Spinal cord (tissue), 10 donors: Measurements from ENCODE around the gene OTUD7B. TPM values are rescaled to one million over a fixed set of nuclear protein-coding genes. Genes with fewer than 3 reads are reported as not detected.

Source experiments
- DNase-seq, 6 donors: peaks; one replicate each; pipeline versions ENCODE4 v3.0.0 to v3.0.0-alpha.2; 2013 to 2015; ENCODE audit warnings: low spot score in 6 of 6, low read depth in 4 of 6
- H3K27ac ChIP-seq: one replicate; pipeline ENCODE4 v1.5.1; 2013; ENCODE audit warnings: low read depth, low read length, control low read depth
- H3K27me3 ChIP-seq: one replicate; pipeline ENCODE4 v1.6.1; 2013; ENCODE audit warnings: low read length; ENCODE audit not compliant: control insufficient read depth, insufficient read depth
- H3K36me3 ChIP-seq: one replicate; pipeline ENCODE4 v1.6.1; 2013; ENCODE audit warnings: low read length; ENCODE audit not compliant: control insufficient read depth, insufficient read depth
- H3K4me1 ChIP-seq: one replicate; pipeline ENCODE4 v1.6.1; 2013; ENCODE audit warnings: low read length; ENCODE audit not compliant: control insufficient read depth, insufficient read depth
- H3K4me3 ChIP-seq: one replicate; pipeline ENCODE4 v1.5.1; 2013; ENCODE audit warnings: low read depth, low read length, control low read depth
- H3K9me3 ChIP-seq: one replicate; pipeline ENCODE4 v1.6.1; 2013; ENCODE audit warnings: low read length; ENCODE audit not compliant: control insufficient read depth, insufficient read depth
- WGBS: methylation state at CpG from one replicate; pipeline ENCODE4 v1.1.5; 2013; ENCODE audit warnings: missing lambda C conversion rate; ENCODE audit not compliant: insufficient coverage; 5-methylcytosine and 5-hydroxymethylcytosine counted together
- polyA plus RNA-seq, 2 donors: library from polyadenylated mRNA; unstranded; fragments of 120-200 nt; gene quantifications; one replicate each; pipeline ENCODE4 v1.2.1, GENCODE V29; 2013; ENCODE audit not compliant: insufficient read length in 2 of 2
- total RNA-seq, 2 donors: library from RNA; depleted of rRNA in 1 of 2; stranded (reverse); fragments of 120-200 nt in 1 of 2; fragments of >200 nt in 1 of 2; gene quantifications; one replicate each; pipeline versions ENCODE4 v1.2.3 to v1.2.4, GENCODE V29; 2013 to 2014
- donor health status: healthy.

The OTUD7B gene
- total and polyA plus RNA-seq, 4 donors = 14.4 to 17.2 (median 14.8) TPM

- peaks cover 8% of the 10 kb centered on the region for H3K4me1 ChIP-seq
- H3K27ac ChIP-seq = peak overlapping the region; percentile 100
- H3K4me3 ChIP-seq = peak overlapping the region; percentile 95
- peak in 5 of 6 donors; percentile 72 to 94 (median 79) for DNase-seq
- H3K27me3 ChIP-seq = no peaks in the 10 kb centered on the region
- under 1% methylated on average over 28 of the region's 28 CpGs for WGBS
- no peaks in the 10 kb centered on the region for H3K9me3 ChIP-seq
- H3K36me3 ChIP-seq = no peaks in the 10 kb centered on the region
These were observed 122.1 kb downstream of the OTUD7B start for GRCh38 chr1:149888247-149888998.

Other genes with a start within 250 kb of the OTUD7B start
- gene FCGR1A, start 228.0 kb downstream of the OTUD7B start, total RNA-seq = 10 to 100 TPM; 13.8 to 18.2 TPM
- 10 to 100 TPM; 15.3 to 24.0 TPM for gene FCGR1A, start 228.0 kb downstream of the OTUD7B start, polyA plus RNA-seq
- gene BOLA1, start 111.2 kb downstream of the OTUD7B start, total RNA-seq = 10 to 100 TPM; 10.7 to 31.0 TPM
- 10 to 100 TPM; 24.6 to 25.2 TPM for gene BOLA1, start 111.2 kb downstream of the OTUD7B start, polyA plus RNA-seq
- gene SV2A, start 92.9 kb downstream of the OTUD7B start, total RNA-seq = 10 to 100 TPM; 31.3 to 90.7 TPM
- 100 to 1,000 TPM; 155 to 172 TPM for gene SV2A, start 92.9 kb downstream of the OTUD7B start, polyA plus RNA-seq
- gene SF3B4, start 82.9 kb downstream of the OTUD7B start, total RNA-seq = 10 to 100 TPM; 11.2 to 11.9 TPM
- gene SF3B4, start 82.9 kb downstream of the OTUD7B start, polyA plus RNA-seq = 10 to 100 TPM; 56.8 to 58.9 TPM
- 1 to 10 TPM; 6.3 to 7.9 TPM for gene MTMR11, start 73.8 kb downstream of the OTUD7B start, total RNA-seq
- 10 to 100 TPM; 19.2 to 20.8 TPM for gene MTMR11, start 73.8 kb downstream of the OTUD7B start, polyA plus RNA-seq
- 100 to 1,000 TPM in 1 of 2 donors, 10 to 100 TPM in 1; 67.4 to 102 TPM for gene VPS45, start 57.0 kb upstream of the OTUD7B start, total RNA-seq
- 10 to 100 TPM; 75.8 to 78.8 TPM for gene VPS45, start 57.0 kb upstream of the OTUD7B start, polyA plus RNA-seq
- 10 to 100 TPM; 38.4 to 47.0 TPM for gene PLEKHO1, start 139.2 kb upstream of the OTUD7B start, total RNA-seq
- 100 to 1,000 TPM in 1 of 2 donors, 10 to 100 TPM in 1; 93.8 to 102 TPM for gene PLEKHO1, start 139.2 kb upstream of the OTUD7B start, polyA plus RNA-seq
- 10 to 100 TPM; 29.4 to 42.8 TPM for gene ANP32E, start 225.4 kb upstream of the OTUD7B start, total RNA-seq
- 10 to 100 TPM; 47.5 to 67.8 TPM for gene ANP32E, start 225.4 kb upstream of the OTUD7B start, polyA plus RNA-seq
- gene CA14, start 247.0 kb upstream of the OTUD7B start, total RNA-seq = 10 to 100 TPM; 11.1 to 33.7 TPM
- 10 to 100 TPM; 41.5 to 55.1 TPM for gene CA14, start 247.0 kb upstream of the OTUD7B start, polyA plus RNA-seq